IMR-90 (cell line): Measurements from ENCODE around the gene VPS72.

Experiments used
- CHD1 ChIP-seq: IDR thresholded peaks from 2 replicates; pipeline ENCODE4 v1.6.1; 2012; ENCODE audit warnings: low read depth, low read length, improper control_type of control experiment
- POLR2A ChIP-seq: IDR thresholded peaks from 2 replicates; pipeline ENCODE4 v1.6.1; 2012; ENCODE audit warnings: mild to moderate bottlenecking, low read depth, low read length
- TF ChIP-seq, protein P1 (sequence below): conservative IDR thresholded peaks from 2 replicates; pipeline ENCODE4 v1.5.1; 2012; ENCODE audit warnings: mild to moderate bottlenecking, low read depth, low read length, improper control_type of control experiment

GRCh38 chr1:151145304-151146071, 44.5 kb downstream of the VPS72 start:
- TF ChIP-seq, protein P1, sequence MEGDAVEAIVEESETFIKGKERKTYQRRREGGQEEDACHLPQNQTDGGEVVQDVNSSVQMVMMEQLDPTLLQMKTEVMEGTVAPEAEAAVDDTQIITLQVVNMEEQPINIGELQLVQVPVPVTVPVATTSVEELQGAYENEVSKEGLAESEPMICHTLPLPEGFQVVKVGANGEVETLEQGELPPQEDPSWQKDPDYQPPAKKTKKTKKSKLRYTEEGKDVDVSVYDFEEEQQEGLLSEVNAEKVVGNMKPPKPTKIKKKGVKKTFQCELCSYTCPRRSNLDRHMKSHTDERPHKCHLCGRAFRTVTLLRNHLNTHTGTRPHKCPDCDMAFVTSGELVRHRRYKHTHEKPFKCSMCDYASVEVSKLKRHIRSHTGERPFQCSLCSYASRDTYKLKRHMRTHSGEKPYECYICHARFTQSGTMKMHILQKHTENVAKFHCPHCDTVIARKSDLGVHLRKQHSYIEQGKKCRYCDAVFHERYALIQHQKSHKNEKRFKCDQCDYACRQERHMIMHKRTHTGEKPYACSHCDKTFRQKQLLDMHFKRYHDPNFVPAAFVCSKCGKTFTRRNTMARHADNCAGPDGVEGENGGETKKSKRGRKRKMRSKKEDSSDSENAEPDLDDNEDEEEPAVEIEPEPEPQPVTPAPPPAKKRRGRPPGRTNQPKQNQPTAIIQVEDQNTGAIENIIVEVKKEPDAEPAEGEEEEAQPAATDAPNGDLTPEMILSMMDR: no peak
- TF ChIP-seq POLR2A (no peak), CHD1 (no peak)
